Osteoblast (primary cell): ENCODE data around the gene ZDHHC20. TPM values are rescaled to one million over a fixed set of nuclear protein-coding genes. Genes with fewer than 3 reads are reported as not detected.

Experiments used
- DNase-seq: peaks from one replicate; pipeline ENCODE4 v3.0.0; 2011; ENCODE audit warnings: low spot score, mixed read lengths; ENCODE audit not compliant: insufficient read length; ENCODE audit errors: missing footprints
- H2AFZ ChIP-seq: 2 replicates; pipeline ENCODE4 v1.6.0; 2011; ENCODE audit warnings: mild to moderate bottlenecking, low read length
- H3K27ac ChIP-seq: 2 replicates; pipeline ENCODE4 v1.5.1; 2011; ENCODE audit warnings: mild to moderate bottlenecking, low read depth, low read length, moderate library complexity
- H3K27me3 ChIP-seq: 2 replicates; pipeline ENCODE4 v1.6.0; 2012; ENCODE audit warnings: mild to moderate bottlenecking, control low read depth, inconsistent platforms, low read length, moderate library complexity; ENCODE audit not compliant: insufficient read depth
- H3K36me3 ChIP-seq: 2 replicates; pipeline ENCODE4 v1.5.1; 2011; ENCODE audit warnings: mild to moderate bottlenecking, low read length, control low read depth, moderate library complexity; ENCODE audit not compliant: insufficient read depth
- H3K4me1 ChIP-seq: 2 replicates; pipeline ENCODE4 v1.5.1; 2011; ENCODE audit warnings: mild to moderate bottlenecking, low read length, control low read depth, moderate library complexity; ENCODE audit not compliant: insufficient read depth
- H3K4me2 ChIP-seq: 2 replicates; pipeline ENCODE4 v1.6.0; 2011; ENCODE audit warnings: mild to moderate bottlenecking, low read length; ENCODE audit not compliant: insufficient read depth
- H3K4me3 ChIP-seq: fragments of 200-600 bp; sonication (generic); 3 replicates; pipeline ENCODE4 v1.5.1; 2012; ENCODE audit warnings: mild to moderate bottlenecking, low read length, inconsistent platforms; ENCODE audit not compliant: insufficient read depth
- H3K79me2 ChIP-seq: 2 replicates; pipeline ENCODE4 v1.6.0; 2012; ENCODE audit warnings: mild to moderate bottlenecking, low read length, control low read depth, inconsistent platforms; ENCODE audit not compliant: insufficient read depth
- H3K9me3 ChIP-seq: 2 replicates; pipeline ENCODE4 v1.5.1; 2011; ENCODE audit warnings: low read depth, low read length, control low read depth
- H4K20me1 ChIP-seq: 2 replicates; pipeline ENCODE4 v1.6.0; 2012; ENCODE audit warnings: mild to moderate bottlenecking, low read length, control low read depth; ENCODE audit not compliant: insufficient read depth
- small RNA-seq: library from RNA; depleted of rRNA; stranded (forward); fragments of <200 nt; gene quantifications from one replicate; pipeline ENCODE3, GENCODE V24; 2012
- total RNA-seq: library from RNA; depleted of rRNA; stranded (reverse); fragments of >200 nt; gene quantifications from 2 replicates; pipeline ENCODE4 v1.2.3, GENCODE V29; 2012
- TF ChIP-seq, protein P1 (sequence below): IDR thresholded peaks from 2 replicates; pipeline ENCODE4 v1.5.1; 2011; ENCODE audit warnings: mild to moderate bottlenecking, low read depth, low read length, moderate library complexity; ENCODE audit errors: extremely low read depth

Gene ZDHHC20
- total RNA-seq, 1 donor, result 110 TPM

DNA sequence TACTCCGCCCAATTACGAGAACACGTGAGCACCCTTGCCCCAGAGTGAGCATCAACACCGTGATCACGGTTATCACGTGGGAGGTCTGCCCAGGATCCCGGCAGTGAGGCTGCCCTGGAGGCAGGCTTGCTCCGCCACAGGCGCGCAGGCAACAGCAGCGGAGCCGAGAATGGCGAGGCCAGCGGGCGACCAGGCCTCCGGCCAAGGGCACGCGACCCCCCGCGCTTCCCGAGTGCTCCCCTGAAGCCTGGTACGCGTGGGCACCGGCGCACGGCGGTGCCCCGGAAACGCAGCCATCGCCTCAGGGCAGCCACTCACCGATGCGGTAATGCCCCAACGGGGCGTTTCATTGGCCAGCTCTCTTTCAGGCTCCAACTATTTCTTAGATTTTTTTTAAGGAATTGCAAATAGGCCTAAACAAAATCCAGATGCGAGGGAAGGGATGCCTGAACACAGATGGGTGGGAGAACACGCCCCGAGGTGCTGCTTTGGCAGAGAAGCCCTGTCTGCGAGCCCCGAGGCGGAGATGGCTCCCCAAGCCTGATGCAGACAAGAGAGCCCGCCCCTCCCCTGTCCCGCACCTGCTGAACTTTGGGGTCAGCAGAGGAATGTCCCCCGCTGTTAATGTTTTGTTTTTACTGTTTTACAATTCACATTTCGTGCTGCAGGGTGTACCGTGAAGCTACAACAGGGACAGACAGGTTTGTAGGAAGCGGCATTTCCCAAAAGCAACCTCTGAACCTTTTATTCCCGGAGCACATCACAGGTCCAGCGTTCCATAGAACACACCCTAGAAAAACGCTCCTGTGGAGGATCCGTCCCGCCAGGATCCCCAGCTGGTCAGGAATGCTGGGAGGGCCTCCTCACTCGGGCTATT is 132.7 kb downstream of the ZDHHC20 start:
- TF ChIP-seq, protein P1, sequence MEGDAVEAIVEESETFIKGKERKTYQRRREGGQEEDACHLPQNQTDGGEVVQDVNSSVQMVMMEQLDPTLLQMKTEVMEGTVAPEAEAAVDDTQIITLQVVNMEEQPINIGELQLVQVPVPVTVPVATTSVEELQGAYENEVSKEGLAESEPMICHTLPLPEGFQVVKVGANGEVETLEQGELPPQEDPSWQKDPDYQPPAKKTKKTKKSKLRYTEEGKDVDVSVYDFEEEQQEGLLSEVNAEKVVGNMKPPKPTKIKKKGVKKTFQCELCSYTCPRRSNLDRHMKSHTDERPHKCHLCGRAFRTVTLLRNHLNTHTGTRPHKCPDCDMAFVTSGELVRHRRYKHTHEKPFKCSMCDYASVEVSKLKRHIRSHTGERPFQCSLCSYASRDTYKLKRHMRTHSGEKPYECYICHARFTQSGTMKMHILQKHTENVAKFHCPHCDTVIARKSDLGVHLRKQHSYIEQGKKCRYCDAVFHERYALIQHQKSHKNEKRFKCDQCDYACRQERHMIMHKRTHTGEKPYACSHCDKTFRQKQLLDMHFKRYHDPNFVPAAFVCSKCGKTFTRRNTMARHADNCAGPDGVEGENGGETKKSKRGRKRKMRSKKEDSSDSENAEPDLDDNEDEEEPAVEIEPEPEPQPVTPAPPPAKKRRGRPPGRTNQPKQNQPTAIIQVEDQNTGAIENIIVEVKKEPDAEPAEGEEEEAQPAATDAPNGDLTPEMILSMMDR, result no peak
- no peak overlapping the region for H3K27ac ChIP-seq
- peak overlapping the region; percentile 86 for H3K4me2 ChIP-seq
- H3K27me3 ChIP-seq, result no peaks in the 10 kb centered on the region
- H3K79me2 ChIP-seq, result no peaks in the 10 kb centered on the region
- H3K9me3 ChIP-seq, result no peaks in the 10 kb centered on the region
- H3K4me1 ChIP-seq, result peaks cover 7% of the 10 kb centered on the region
- peak; percentile 85 for DNase-seq
- peak overlapping the region; percentile 93 for H2AFZ ChIP-seq
- H4K20me1 ChIP-seq, result no peaks in the 10 kb centered on the region
- H3K4me3 ChIP-seq, result peak overlapping the region; percentile 72
- H3K36me3 ChIP-seq, result no peaks in the 10 kb centered on the region

DNA sequence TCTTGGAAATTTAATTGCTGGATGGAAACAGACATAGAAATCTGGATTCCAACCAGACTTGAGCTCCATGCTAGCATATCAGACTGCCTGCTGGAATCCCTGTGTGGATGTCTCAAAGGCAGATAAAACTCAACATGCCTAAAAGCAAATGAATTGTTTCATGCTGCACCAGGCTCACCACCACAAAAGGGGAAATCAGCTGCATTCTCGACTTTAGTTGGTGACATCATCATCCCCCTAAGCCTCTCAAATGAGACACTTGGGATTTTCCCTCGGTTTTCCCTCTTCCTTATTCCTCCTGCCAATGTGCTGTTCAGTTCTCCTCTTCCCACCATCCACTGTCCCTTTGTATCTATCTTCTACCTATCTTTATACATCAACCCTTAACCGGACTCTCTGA is 134.3 kb downstream of the ZDHHC20 start:
- Histone ChIP-seq H3K27me3 (no peaks in the 10 kb centered on the region), H3K4me3 (no peak overlapping the region)

DNA sequence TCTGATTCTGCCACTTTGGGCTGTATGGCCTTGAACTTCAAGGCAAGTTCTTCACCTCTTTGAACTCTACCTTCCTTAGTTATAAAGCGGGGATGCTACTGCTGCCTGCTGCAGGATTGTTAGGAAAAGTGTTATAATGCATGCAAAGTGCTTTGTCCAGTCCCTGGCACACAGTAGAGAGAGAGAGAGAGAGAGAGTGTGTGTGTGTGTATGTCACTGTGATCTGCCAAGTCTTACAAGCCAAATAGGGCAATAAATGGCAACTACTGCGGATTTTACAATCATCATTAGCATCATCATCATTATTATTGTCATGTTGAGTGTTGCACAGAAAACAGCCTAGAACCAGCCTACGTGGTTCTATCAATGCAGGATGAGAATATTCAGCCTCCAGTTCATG is 136.1 kb downstream of the ZDHHC20 start:
- no peaks in the 10 kb centered on the region for H4K20me1 ChIP-seq
- DNase-seq, result no peak
- H3K27me3 ChIP-seq, result no peaks in the 10 kb centered on the region
- H2AFZ ChIP-seq, result no peak overlapping the region
- TF ChIP-seq, protein P1, result no peak
- H3K27ac ChIP-seq, result no peak overlapping the region
- no peak overlapping the region for H3K4me3 ChIP-seq
- peaks cover 7% of the 10 kb centered on the region for H3K4me1 ChIP-seq
- no peaks in the 10 kb centered on the region for H3K36me3 ChIP-seq
- H3K79me2 ChIP-seq, result no peaks in the 10 kb centered on the region
- no peak overlapping the region for H3K4me2 ChIP-seq
- no peaks in the 10 kb centered on the region for H3K9me3 ChIP-seq

More for the DNA sequence above, 134.3 kb downstream of the ZDHHC20 start:
- Histone ChIP-seq H3K79me2 (no peaks in the 10 kb centered on the region), H3K9me3 (no peaks in the 10 kb centered on the region), H3K4me2 (no peak overlapping the region), H3K27ac (no peak overlapping the region), H2AFZ (no peak overlapping the region), H4K20me1 (no peaks in the 10 kb centered on the region), H3K36me3 (no peaks in the 10 kb centered on the region), H3K4me1 (peaks cover 7% of the 10 kb centered on the region)
- DNase-seq, result no peak
- TF ChIP-seq, protein P1, result no peak

Small RNAs within 50 kb of the gene (small RNA-seq; reads per million reads assigned to genes)
- not detected for gene RNA5SP25

Other genes with a start within 250 kb of the ZDHHC20 start
- gene MICU2, start 144.9 kb upstream of the ZDHHC20 start, total RNA-seq, result 41.0 and 46.0 TPM in 2 replicates
- gene FGF9, start 211.8 kb upstream of the ZDHHC20 start, total RNA-seq, result not detected in 2 replicates